K562 (cell line): ENCODE data around the gene CILP. TPM values are rescaled to one million over a fixed set of nuclear protein-coding genes. Genes with fewer than 3 reads are reported as not detected.

Experiments
- ATAC-seq: fragments of 200-7000 bp; cut with Tn5 transposase; 3 replicates; pipeline ENCODE4 v1.9.1; 2020; ENCODE audit warnings: moderate library complexity
- BruUV-seq: library from RNA; stranded (reverse); fragments of 400-500 nt; replicated peaks from 2 replicates; lab custom pipeline; 2021; lab: Mats Ljungman, UMichigan
- CTCF ChIA-PET: fragments of 300-600 bp; formaldehyde crosslinking; extraction: SDS; loops from one replicate; lab custom pipeline; 2021; ENCODE audit warnings: low intra/inter-chr PET ratio; lab: Yijun Ruan, JAX
- POLR2A ChIA-PET: fragments of 300-600, 350-650 bp; sonication (Branson Sonifier 250); formaldehyde crosslinking; extraction: SDS; loops from one replicate; lab custom pipeline; 2021; ENCODE audit warnings: antibody characterized with exemption, inconsistent platforms; lab: Yijun Ruan, JAX
- DNase-seq, 4 experiments: peaks; one replicate each; pipeline versions ENCODE4 v3.0.0 to v3.0.0-alpha.2; 2011 to 2018; ENCODE audit warnings: low spot score in 3 of 4, mixed read lengths in 3 of 4; ENCODE audit errors: extremely low read depth in 1 of 4
- FAIRE-seq: peaks from 2 replicates; lab custom pipeline; 2011; peaks lifted over from hg19 to GRCh38; lab: Jason Lieb, UNC
- H2AFZ ChIP-seq: 2 replicates; pipeline ENCODE4 v1.6.0; 2011; ENCODE audit warnings: low read depth, low read length, control low read depth, inconsistent platforms
- H3K27ac ChIP-seq: fragments of 200-600 bp; 3 replicates; pipeline ENCODE4 v1.8.0; 2011; ENCODE audit warnings: low read depth, mild to moderate bottlenecking, control low read depth, inconsistent platforms, low read length, moderate library complexity, mixed read lengths; ENCODE audit errors: extremely low read depth
- H3K27me3 ChIP-seq, 2 experiments: fragments of 300-600 bp in 1 of 2; 2 replicates in 1 of 2; 3 replicates in 1 of 2; pipeline versions ENCODE4 v1.6.0 to v1.8.0; 2011; ENCODE audit warnings: inconsistent platforms in 2 of 2, low read length in 2 of 2, mild to moderate bottlenecking in 1 of 2, mixed read lengths in 1 of 2, moderate library complexity in 1 of 2; ENCODE audit not compliant: control insufficient read depth in 2 of 2, insufficient read depth in 2 of 2
- H3K36me3 ChIP-seq: fragments of 300-600 bp; 3 replicates; pipeline ENCODE4 v1.8.0; 2011; ENCODE audit warnings: mild to moderate bottlenecking, low read length, inconsistent platforms; ENCODE audit not compliant: control insufficient read depth, insufficient read depth
- H3K4me1 ChIP-seq, 2 experiments: fragments of 200-600 bp in 1 of 2; replicated peaks in 1 of 2; 2 replicates in 1 of 2; 3 replicates in 1 of 2; pipeline versions ENCODE4 v1.5.1 to v1.8.0; 2011; ENCODE audit warnings: inconsistent platforms in 2 of 2, low read length in 2 of 2, mild to moderate bottlenecking in 1 of 2, mixed read lengths in 1 of 2, moderate library complexity in 1 of 2; ENCODE audit not compliant: control insufficient read depth in 2 of 2, insufficient read depth in 2 of 2
- H3K4me2 ChIP-seq: 2 replicates; pipeline ENCODE4 v1.6.1; 2011; ENCODE audit warnings: low read length, control low read depth, inconsistent platforms, mixed read lengths; ENCODE audit not compliant: insufficient read depth
- H3K4me3 ChIP-seq: fragments of 200-600 bp; sonication (generic), shearing (Covaris generic); 2 replicates; pipeline ENCODE4 v1.5.1; 2016; ENCODE audit warnings: control low read depth, inconsistent platforms
- H3K79me2 ChIP-seq: fragments of 200-600 bp; 3 replicates; pipeline ENCODE4 v1.8.0; 2011; ENCODE audit warnings: low read length, inconsistent platforms; ENCODE audit not compliant: control insufficient read depth, insufficient read depth
- H3K9ac ChIP-seq, 2 experiments: 2 replicates each; pipeline versions ENCODE4 v1.6.0 to v1.6.1; 2011; ENCODE audit warnings: low read depth in 2 of 2, low read length in 2 of 2, control low read depth in 1 of 2, inconsistent platforms in 1 of 2, mild to moderate bottlenecking in 1 of 2, mixed read lengths in 1 of 2; ENCODE audit not compliant: insufficient read depth in 1 of 2
- H3K9me1 ChIP-seq: one replicate; pipeline ENCODE4 v1.6.0; 2011; ENCODE audit warnings: inconsistent platforms, mild to moderate bottlenecking, low read length, moderate library complexity; ENCODE audit not compliant: control insufficient read depth, insufficient read depth
- H3K9me3 ChIP-seq: replicated peaks from 2 replicates; pipeline ENCODE4 v1.5.1; 2011; ENCODE audit warnings: low read depth, low read length, inconsistent platforms; ENCODE audit not compliant: control insufficient read depth, insufficient read depth
- H4K20me1 ChIP-seq: replicated peaks from 2 replicates; pipeline ENCODE4 v1.6.1; 2011; ENCODE audit warnings: low read length, inconsistent platforms, mixed read lengths; ENCODE audit not compliant: control insufficient read depth, insufficient read depth
- DIDO1 ChIP-seq: fragments of 450-650 bp; IDR thresholded peaks from 2 replicates; pipeline ENCODE4 v1.6.1; 2016; ENCODE audit warnings: low read depth, missing biosample characterization, missing genetic modification characterization
- PHB ChIP-seq: fragments of 250-450 bp; sonication (Bioruptor Pico); IDR thresholded peaks from 2 replicates; pipeline ENCODE4 v1.5.0; 2021
- SMAD1 ChIP-seq: fragments of 150-350 bp; IDR thresholded peaks from 2 replicates; pipeline ENCODE4 v1.6.1; 2014; ENCODE audit warnings: low read length, low read depth; ENCODE audit not compliant: partially characterized antibody
- SOX6 ChIP-seq: fragments of 450-650 bp; IDR thresholded peaks from 2 replicates; pipeline ENCODE4 v1.6.1; 2014; ENCODE audit warnings: mild to moderate bottlenecking
- TEAD2 ChIP-seq: fragments of 450-650 bp; IDR thresholded peaks from 2 replicates; pipeline ENCODE4 v1.6.1; 2016; ENCODE audit warnings: missing genetic modification characterization, control low read depth, missing compliant biosample characterization
- ZFP36 ChIP-seq: fragments of 150-350 bp; IDR thresholded peaks from 2 replicates; pipeline ENCODE4 v1.6.1; 2018; ENCODE audit warnings: low read length, low read depth; ENCODE audit not compliant: partially characterized antibody
- WGBS: fragments of 100-300 bp; shearing (Covaris generic); methylation state at CpG from one replicate; pipeline ENCODE4 v1.1.6; 2016; ENCODE audit warnings: low coverage, mixed read lengths; ENCODE audit not compliant: insufficient coverage; ENCODE audit errors: missing lambda C conversion rate; 5-methylcytosine and 5-hydroxymethylcytosine counted together
- in situ Hi-C: fragments of 300-500 bp; cut with MboI; formaldehyde crosslinking; loops from 4 replicates; pipeline ENCODE4 v1.15.0; 2018; ENCODE audit warnings: inconsistent platforms, mixed read lengths
- intact Hi-C: fragments of 100-400 bp; cut with micrococcal nuclease; formaldehyde crosslinking; loops from 2 replicates; pipeline ENCODE4 v1.14.2; 2022
- polyA plus RNA-seq, 8 experiments: library from polyadenylated mRNA; depleted of rRNA in 4 of 8; stranded (reverse) in 5 of 8; unstranded in 3 of 8; fragments of >200 nt; fragmentation: Nextera tagmentation in 2 of 8; fragmentation: Illumina TruSeq in 1 of 8; extraction: Ambion mirVana in 2 of 8; extraction: Trizol in 1 of 8; gene quantifications; 2 replicates each; pipeline versions ENCODE4 v1.2.1 to v1.2.3, GENCODE V29; 2011 to 2014; ENCODE audit warnings: inconsistent platforms in 1 of 8, missing spikeins in 1 of 8
- total RNA-seq, 7 experiments: library from RNA; depleted of rRNA in 6 of 7; stranded (reverse); fragments of >200 nt in 6 of 7; fragmentation: Illumina TruSeq in 2 of 7; extraction: Trizol in 2 of 7; gene quantifications; 2 replicates each; pipeline versions ENCODE4 v1.2.1 to v1.2.3, GENCODE V29; 2011 to 2021; ENCODE audit warnings: low replicate concordance in 1 of 7
- TF ChIP-seq, protein P1 (sequence below): fragments of 250-450 bp; sonication (Bioruptor Pico); IDR thresholded peaks from 2 replicates; pipeline ENCODE4 v1.8.0; 2021; ENCODE audit warnings: mild to moderate bottlenecking, moderate library complexity

Gene CILP
- total and polyA plus RNA-seq, 9 of the 15 experiments (the other 6 are each of a cell fraction or from before 2014, with no cell fraction given): 0.03 TPM; not detected in 8

DNA sequence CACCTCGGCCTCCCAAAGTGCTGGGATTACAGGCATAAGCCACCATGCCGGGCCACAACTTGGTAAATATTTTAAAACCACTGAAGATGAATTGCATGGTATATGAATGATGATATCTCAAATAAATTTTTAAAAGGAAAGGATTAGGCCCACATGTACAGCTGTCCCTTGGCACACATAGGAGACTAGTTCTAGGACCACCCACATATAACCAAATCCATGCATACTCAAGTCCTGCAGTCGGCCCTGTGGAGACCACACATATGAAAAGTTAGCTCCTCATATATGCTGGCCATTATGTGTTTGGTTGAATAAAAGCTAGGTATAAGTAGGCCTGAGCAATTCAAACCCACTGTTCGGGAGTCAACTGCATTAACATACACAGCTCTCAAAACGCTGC lies 36.8 kb downstream of the CILP start:
- DNase-seq (no peak), FAIRE-seq (no peak), ATAC-seq (no peak)
- in situ Hi-C loops: no loop called here
- TF ChIP-seq ZFP36 (no peak), SOX6 (no peak), PHB (CRISPR knock-in tag) (no peak), DIDO1 (tag) (no peak), TEAD2 (tag) (no peak), SMAD1 (no peak)
- TF ChIP-seq, protein P1, sequence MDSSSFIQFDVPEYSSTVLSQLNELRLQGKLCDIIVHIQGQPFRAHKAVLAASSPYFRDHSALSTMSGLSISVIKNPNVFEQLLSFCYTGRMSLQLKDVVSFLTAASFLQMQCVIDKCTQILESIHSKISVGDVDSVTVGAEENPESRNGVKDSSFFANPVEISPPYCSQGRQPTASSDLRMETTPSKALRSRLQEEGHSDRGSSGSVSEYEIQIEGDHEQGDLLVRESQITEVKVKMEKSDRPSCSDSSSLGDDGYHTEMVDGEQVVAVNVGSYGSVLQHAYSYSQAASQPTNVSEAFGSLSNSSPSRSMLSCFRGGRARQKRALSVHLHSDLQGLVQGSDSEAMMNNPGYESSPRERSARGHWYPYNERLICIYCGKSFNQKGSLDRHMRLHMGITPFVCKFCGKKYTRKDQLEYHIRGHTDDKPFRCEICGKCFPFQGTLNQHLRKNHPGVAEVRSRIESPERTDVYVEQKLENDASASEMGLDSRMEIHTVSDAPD (CRISPR knock-in tag): no peak
- intact Hi-C loops: no loop called here
- Histone ChIP-seq H2AFZ (no peak overlapping the region), H3K36me3 (peaks cover 78% of the 10 kb centered on the region; the same call in 2 of the 3 replicates), H3K4me2 (no peak overlapping the region), H3K9me1 (no peaks in the 10 kb centered on the region), H3K27ac (no peak overlapping the region), H3K4me3 (no peak overlapping the region), H3K9ac (no peak overlapping the region), H4K20me1 (no peaks in the 10 kb centered on the region), H3K4me1 (no peaks in the 10 kb centered on the region), H3K9me3 (no peaks in the 10 kb centered on the region), H3K79me2 (peaks cover 6% of the 10 kb centered on the region), H3K27me3 (no peaks in the 10 kb centered on the region)
- 94% methylated on average over 5 of the region's 5 CpGs for WGBS
- BruUV-seq: no TSS peak
- ChIA-PET CTCF (no interaction called here), POLR2A (interaction anchor here (0.7 to 1.5 kb wide), 2 partner anchors 8 to 130 kb away, joined by 4 to 5 read pairs; partner anchors contain the start of gene RNU5B-1)
